ENCODE results near the gene ANTXR1.

GRCh38 chr2:69133898-69134297 is 120.9 kb downstream of the ANTXR1 start:
- TF ChIP-seq EZH2 (IDR thresholded peaks at IDR 0.05; ENCODE audit: low read depth), result no peak
- TF ChIP-seq, protein P1, sequence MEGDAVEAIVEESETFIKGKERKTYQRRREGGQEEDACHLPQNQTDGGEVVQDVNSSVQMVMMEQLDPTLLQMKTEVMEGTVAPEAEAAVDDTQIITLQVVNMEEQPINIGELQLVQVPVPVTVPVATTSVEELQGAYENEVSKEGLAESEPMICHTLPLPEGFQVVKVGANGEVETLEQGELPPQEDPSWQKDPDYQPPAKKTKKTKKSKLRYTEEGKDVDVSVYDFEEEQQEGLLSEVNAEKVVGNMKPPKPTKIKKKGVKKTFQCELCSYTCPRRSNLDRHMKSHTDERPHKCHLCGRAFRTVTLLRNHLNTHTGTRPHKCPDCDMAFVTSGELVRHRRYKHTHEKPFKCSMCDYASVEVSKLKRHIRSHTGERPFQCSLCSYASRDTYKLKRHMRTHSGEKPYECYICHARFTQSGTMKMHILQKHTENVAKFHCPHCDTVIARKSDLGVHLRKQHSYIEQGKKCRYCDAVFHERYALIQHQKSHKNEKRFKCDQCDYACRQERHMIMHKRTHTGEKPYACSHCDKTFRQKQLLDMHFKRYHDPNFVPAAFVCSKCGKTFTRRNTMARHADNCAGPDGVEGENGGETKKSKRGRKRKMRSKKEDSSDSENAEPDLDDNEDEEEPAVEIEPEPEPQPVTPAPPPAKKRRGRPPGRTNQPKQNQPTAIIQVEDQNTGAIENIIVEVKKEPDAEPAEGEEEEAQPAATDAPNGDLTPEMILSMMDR (conservative IDR thresholded peaks at IDR 0.05), result no peak
